Activated naive CD4-positive, alpha-beta T cell treated with anti-CD3 and anti-CD28 coated beads, Interleukin-2, amount 50 U/mL, for 24 hours (primary cell): ENCODE measurements around the gene YARS2.
"Not testable (repeated sequence)": the region's sequence is repeated elsewhere in the genome, so short reads cannot be mapped to it uniquely, and the experiment has no call there.

Experiments
- H3K27ac Mint-ChIP-seq: one replicate; pipeline ENCODE4 v1.8.0; 2021; ENCODE audit warnings: mild to moderate bottlenecking, mixed read lengths
- H3K27me3 Mint-ChIP-seq: one replicate; pipeline ENCODE4 v1.8.0; 2021; ENCODE audit warnings: mixed read lengths
- H3K36me3 Mint-ChIP-seq: one replicate; pipeline ENCODE4 v1.8.0; 2021; ENCODE audit warnings: mixed read lengths
- H3K4me1 Mint-ChIP-seq: one replicate; pipeline ENCODE4 v1.8.0; 2021; ENCODE audit warnings: mixed read lengths
- H3K4me3 Mint-ChIP-seq: one replicate; pipeline ENCODE4 v1.8.0; 2021; ENCODE audit warnings: mild to moderate bottlenecking, mixed read lengths
- H3K9me3 Mint-ChIP-seq: one replicate; pipeline ENCODE4 v1.8.0; 2021; ENCODE audit warnings: mixed read lengths

Gene YARS2

DNA sequence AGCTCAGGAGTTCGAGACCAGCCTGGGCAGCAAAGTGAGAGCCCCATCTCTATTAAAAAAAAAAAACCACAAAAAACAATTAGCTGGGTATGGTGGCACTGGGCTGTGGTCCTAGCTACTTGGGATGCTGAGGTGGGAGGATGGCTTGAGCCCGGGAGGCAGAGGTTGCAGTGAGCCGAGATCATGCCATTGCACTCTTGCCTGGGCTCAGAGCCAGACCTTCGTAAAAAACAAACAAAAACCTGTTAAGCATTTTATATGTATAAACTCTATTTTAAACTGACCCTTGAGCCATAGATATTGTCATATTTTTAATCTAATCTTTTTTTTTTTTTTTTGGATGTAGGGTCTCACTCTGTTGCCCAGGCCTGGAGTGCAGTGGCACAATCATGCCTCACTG, 40.9 kb downstream of the YARS2 start:
- Mint-ChIP-seq H3K27ac (no peak overlapping the region), H3K27me3 (no peaks in the 10 kb centered on the region), H3K4me3 (no peak overlapping the region), H3K4me1 (no peaks in the 10 kb centered on the region), H3K36me3 (peaks cover 10% of the 10 kb centered on the region), H3K9me3 (no peaks in the 10 kb centered on the region)

GRCh38 chr12:32708926-32709325, 46.8 kb downstream of the YARS2 start:
- H3K9me3 Mint-ChIP-seq = no peaks in the 10 kb centered on the region
- H3K4me3 Mint-ChIP-seq = no peak overlapping the region
- no peak overlapping the region for H3K27ac Mint-ChIP-seq
- H3K27me3 Mint-ChIP-seq = no peaks in the 10 kb centered on the region
- H3K4me1 Mint-ChIP-seq = no peaks in the 10 kb centered on the region
- H3K36me3 Mint-ChIP-seq = peaks cover 9% of the 10 kb centered on the region

DNA sequence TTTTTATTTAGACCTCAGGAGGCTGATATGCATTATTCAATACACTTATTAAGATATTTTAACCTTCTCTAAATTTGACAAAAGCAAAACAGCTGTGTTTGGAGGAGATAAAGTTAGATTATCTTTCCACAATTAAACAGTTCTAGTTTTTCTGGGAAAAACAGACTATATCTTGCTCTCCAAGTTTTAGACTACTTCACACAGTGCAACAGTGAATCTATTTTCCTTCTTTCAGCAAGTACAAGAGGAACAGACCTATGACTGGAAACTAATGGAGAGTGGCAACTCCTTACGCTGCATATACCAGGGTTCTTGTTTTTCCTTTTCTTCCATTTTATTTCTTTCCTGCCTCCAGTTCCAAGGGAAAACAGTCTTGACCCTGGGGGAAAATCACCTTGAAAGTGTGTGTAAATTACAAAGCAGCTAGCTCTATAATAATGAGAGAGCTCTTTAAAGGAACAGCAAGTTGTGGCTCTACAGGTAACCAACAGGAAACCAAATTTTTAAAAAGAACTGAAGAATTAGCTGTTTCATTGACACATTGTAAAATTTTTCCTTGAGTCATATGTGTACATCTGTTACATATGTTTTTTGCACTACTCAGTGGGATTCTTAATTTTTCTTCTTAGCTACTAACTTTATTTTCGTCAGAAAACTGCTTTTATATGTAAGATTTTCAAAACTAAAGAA, 49.2 kb downstream of the YARS2 start:
- no peaks in the 10 kb centered on the region for H3K4me1 Mint-ChIP-seq
- H3K4me3 Mint-ChIP-seq = no peak overlapping the region
- H3K9me3 Mint-ChIP-seq = no peaks in the 10 kb centered on the region
- no peaks in the 10 kb centered on the region for H3K27me3 Mint-ChIP-seq
- H3K36me3 Mint-ChIP-seq = peaks cover 4% of the 10 kb centered on the region
- no peak overlapping the region for H3K27ac Mint-ChIP-seq

DNA sequence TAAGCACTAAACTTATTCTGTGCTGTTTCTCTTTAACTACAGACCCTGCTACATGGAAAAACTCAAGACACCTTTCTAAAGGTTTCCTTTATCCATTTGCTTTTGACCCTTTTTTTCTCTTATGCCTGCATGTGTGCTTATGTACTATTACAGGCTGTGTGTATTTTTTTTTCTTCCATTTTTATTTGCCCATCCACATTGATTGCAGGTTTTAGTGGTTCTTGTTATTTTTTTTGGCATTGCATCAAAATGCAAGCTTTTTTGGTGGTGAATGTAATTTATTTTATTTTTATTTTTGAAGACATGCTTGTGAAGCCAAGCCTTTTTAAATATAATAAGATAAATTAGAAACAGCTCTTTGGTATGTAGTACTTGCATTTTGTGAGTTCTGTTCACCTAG, 49.9 kb downstream of the YARS2 start:
- Mint-ChIP-seq H3K4me3 (no peak overlapping the region), H3K27me3 (no peaks in the 10 kb centered on the region), H3K27ac (no peak overlapping the region), H3K36me3 (peaks cover 2% of the 10 kb centered on the region), H3K4me1 (no peaks in the 10 kb centered on the region), H3K9me3 (no peaks in the 10 kb centered on the region)

GRCh38 chr12:32702946-32703345, 52.8 kb downstream of the YARS2 start:
- no peaks in the 10 kb centered on the region for H3K9me3 Mint-ChIP-seq
- H3K27ac Mint-ChIP-seq = no peak overlapping the region
- H3K4me1 Mint-ChIP-seq = peaks cover 5% of the 10 kb centered on the region
- H3K27me3 Mint-ChIP-seq = no peaks in the 10 kb centered on the region
- peaks cover 2% of the 10 kb centered on the region for H3K36me3 Mint-ChIP-seq
- no peak overlapping the region for H3K4me3 Mint-ChIP-seq

DNA sequence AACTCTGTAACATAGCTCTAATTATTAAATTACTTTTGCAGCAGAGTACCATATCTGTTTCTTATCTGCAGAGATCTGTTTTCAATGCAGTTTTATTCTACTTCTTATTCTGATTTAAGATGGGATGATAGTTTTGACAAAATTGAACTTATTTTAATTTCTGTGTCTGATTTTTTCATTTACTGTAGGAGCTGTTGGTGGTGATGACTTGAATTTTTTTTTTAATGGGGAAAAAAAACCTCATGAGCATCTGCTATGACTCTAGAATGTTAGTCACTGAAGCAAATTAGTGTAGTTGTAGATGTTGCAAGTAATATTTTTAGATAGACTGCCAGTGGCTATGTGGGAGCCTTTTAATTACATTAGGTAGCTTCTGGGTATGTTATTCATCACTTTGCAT, 53.2 kb downstream of the YARS2 start:
- Mint-ChIP-seq H3K27me3 (no peaks in the 10 kb centered on the region), H3K27ac (no peak overlapping the region), H3K4me1 (peaks cover 7% of the 10 kb centered on the region), H3K4me3 (no peak overlapping the region), H3K9me3 (no peaks in the 10 kb centered on the region), H3K36me3 (peaks cover 2% of the 10 kb centered on the region)

- Mint-ChIP-seq H3K36me3 (peaks cover 12% of the 10 kb centered on the region), H3K4me1 (peaks cover 22% of the 10 kb centered on the region)
- not testable (repeated sequence) for H3K27me3 Mint-ChIP-seq, H3K4me3 Mint-ChIP-seq, H3K27ac Mint-ChIP-seq, H3K9me3 Mint-ChIP-seq
These were observed 56.3 kb downstream of the YARS2 start for GRCh38 chr12:32699437-32699836.

GRCh38 chr12:32698285-32698684, 57.4 kb downstream of the YARS2 start:
- Mint-ChIP-seq H3K4me1 (peaks cover 30% of the 10 kb centered on the region), H3K4me3 (no peak overlapping the region)

DNA sequence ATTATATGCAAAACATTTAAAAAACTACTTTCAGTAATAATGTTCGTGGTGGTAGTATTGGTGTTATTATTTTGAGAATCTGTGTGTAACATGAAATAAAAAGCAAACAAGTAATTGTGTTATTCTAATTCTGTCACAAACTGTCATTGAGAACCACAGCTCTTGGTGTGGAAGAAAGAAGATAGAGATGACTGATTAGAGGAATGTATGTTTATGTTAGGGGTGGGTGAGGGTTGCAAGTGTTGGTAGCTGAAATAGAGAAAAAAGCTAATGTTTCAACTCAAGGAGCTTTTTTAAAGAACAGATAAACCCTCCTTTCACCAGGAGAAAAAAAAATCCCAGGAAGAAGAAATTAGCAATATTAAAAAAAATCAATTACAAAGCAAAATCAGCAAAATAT, 58.3 kb downstream of the YARS2 start:
- H3K4me3 Mint-ChIP-seq = no peak overlapping the region
- H3K27me3 Mint-ChIP-seq = no peaks in the 10 kb centered on the region
- H3K4me1 Mint-ChIP-seq = peaks cover 39% of the 10 kb centered on the region
- H3K9me3 Mint-ChIP-seq = no peaks in the 10 kb centered on the region
- H3K27ac Mint-ChIP-seq = no peak overlapping the region
- peaks cover 12% of the 10 kb centered on the region for H3K36me3 Mint-ChIP-seq

More at GRCh38 chr12:32698285-32698684, 57.4 kb downstream of the YARS2 start:
- Mint-ChIP-seq H3K27ac (no peak overlapping the region), H3K9me3 (no peaks in the 10 kb centered on the region), H3K36me3 (peaks cover 12% of the 10 kb centered on the region), H3K27me3 (no peaks in the 10 kb centered on the region)
